GM18520 (cell line): ENCODE measurements around the gene CLEC2L.

ENCODE experiments used
- ATAC-seq: cut with Tn5 transposase; IDR thresholded peaks from one replicate; pipeline ENCODE4 v1.9.1; 2021; ENCODE audit not compliant: unreplicated experiment

CLEC2L gene

GRCh38 chr7:139573871-139574270 is 50.4 kb downstream of the CLEC2L start:
- no peak for ATAC-seq

DNA sequence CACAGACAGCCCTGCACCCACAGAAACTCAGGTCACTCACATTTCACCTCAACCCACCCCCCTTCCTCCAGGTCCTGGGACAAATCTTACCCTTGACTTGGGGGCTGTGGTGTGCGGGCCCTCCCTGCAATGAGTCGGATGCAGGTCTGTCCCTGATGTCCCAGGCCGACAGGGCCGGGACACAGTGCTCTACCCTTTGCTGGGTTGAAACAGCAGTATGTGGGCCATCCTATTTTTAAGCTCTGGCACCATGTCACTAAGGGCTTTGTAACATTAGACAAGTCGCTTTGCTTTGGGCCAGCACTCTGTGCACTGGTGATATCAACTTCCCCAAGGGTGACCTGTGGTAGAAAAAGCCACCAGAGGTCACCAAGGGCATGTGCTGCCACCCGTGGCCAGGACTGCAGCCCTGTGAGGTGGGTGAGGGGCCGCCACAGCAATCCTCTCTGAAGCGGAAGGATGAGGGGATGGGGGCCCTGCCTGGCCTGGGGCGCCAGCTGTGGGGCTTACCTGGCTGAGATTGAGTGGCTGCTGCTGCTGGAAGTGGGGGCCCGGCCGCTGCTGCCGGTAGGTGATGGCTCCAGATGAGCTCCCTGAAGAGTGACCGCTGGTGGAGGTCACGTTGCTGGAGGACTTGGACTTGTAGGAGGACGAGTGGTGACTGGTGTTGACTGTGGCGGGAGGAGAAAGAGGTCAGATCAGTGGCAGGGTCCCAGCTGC is 51.3 kb downstream of the CLEC2L start:
- ATAC-seq: no peak

DNA sequence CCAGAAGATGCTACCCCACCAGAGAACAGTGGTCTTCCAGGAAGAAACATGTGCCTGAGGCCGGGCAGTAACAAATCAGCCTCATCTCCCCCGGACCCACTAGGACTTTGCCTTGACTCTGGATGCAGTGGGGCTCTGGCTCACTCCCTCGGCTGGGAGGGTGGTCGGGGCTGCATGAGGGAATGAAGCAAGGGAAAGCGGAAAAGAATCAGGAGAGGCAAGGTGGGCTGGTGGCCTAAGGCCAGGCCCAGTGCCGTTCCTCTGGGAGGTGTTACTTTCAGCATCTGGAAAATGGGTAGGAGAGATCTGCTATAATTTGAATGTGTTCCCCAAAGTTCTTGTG is 51.8 kb downstream of the CLEC2L start:
- no peak for ATAC-seq

- ATAC-seq: no peak
Observed at GRCh38 chr7:139576179-139576973, 52.9 kb downstream of the CLEC2L start.

DNA sequence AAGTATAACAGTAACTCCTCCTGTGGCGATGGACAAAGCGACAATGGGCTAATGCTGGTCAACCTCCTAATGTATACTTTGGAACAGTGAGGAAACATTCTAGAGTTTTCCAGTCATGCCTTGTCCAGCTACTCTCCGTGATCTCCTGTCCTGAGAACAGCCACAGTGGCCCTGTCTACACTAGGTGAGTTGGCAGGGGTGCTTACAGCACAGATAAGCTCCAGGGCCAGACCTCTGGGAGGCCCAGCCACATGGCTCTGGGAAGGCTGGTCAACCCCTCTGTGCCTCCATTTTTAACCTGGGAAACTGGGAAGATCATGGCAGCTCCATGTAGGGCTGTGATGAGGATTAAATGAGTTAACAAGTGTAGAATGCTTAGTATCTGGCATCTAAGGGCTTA is 57.0 kb downstream of the CLEC2L start:
- no peak for ATAC-seq

GRCh38 chr7:139582130-139582650 is 58.7 kb downstream of the CLEC2L start:
- ATAC-seq: no peak

- ATAC-seq: no peak
Observed at GRCh38 chr7:139582671-139583155, 59.2 kb downstream of the CLEC2L start.

GRCh38 chr7:139583826-139584553 is 60.5 kb downstream of the CLEC2L start:
- ATAC-seq: no peak

DNA sequence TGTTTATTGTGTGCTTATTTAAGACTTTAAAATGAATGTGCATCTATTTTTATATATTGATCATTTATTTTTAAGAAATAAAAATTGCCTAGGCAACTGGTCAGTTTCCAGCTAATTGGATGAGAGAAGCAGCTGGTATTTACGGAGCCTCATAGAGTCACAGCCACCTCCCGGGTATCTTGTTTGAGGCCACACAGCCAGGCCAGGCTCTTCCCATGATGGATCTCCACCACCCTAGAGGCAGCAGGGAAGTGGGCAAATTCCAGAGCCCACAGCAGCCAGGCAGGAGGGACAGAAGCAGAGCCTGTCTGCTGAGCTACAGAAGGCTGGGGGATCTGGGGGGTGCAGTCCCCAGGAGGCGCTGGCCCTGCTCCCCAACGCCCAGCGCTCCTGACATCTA is 61.6 kb downstream of the CLEC2L start:
- no peak for ATAC-seq

- no peak for ATAC-seq
Observed at GRCh38 chr7:139586286-139586685, 62.8 kb downstream of the CLEC2L start.

- no peak for ATAC-seq
Observed at GRCh38 chr7:139587535-139587934, 64.0 kb downstream of the CLEC2L start.

DNA sequence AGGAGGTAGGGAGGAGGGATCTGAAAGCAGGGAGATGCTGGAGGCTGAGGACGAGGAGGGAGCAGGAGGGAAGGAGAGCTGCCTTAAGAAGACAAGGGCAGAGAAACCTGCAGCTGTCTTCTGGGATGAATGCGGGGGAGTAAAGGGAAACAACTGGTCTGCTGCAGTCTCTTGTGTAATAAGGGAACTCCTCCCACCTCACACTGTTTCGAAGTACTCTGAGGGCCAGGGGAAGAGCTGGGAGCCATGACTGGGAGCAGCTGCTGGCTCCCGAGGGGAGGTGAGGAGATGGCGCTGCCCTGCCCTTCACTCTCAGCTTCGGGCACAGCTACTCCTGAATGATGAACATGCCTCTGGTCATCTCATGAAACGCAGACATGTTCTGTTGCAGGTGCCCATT is 65.1 kb downstream of the CLEC2L start:
- ATAC-seq: no peak

DNA sequence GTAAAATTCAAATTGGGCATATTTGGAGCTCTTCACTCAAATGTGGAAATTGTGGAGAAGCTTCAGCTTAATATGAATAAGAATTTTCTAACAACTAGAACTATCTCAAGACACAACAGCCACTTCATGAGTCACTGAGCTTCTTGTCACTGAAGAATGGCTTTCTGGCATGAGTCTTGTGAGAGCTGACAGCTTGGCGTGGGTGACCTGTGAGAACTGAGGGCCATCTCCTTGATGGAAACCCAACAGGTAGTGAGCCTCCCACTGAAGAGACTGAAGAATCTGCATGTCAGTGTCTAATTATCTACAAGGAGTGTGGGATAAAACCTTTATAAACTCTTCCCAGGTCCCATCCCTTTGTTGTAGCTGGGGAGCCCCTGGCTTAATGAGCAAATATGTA is 66.0 kb downstream of the CLEC2L start:
- ATAC-seq: no peak

- no peak for ATAC-seq
Observed at GRCh38 chr7:139591550-139592195, 68.2 kb downstream of the CLEC2L start.

GRCh38 chr7:139592801-139593461 is 69.4 kb downstream of the CLEC2L start:
- no peak for ATAC-seq

DNA sequence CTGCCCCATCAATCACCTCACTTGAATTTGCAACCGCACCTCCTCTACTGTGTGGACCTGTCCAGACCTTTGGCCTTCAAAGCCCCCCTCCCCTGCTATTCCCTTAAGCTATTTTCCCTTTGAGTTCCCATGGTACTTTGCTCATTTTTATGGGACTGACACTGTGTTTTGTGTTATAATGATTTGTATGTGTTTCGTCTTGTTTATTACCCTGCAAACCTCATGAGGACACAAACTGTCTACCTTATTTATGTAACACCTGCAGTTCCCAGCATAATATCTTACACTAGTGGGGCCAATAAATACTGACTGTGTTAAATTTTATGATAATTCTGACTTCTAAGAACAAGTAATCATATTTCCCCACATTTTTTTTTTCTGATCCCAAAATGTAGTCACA is 70.6 kb downstream of the CLEC2L start:
- ATAC-seq: no peak
